SK-N-SH treated with all-trans-retinoic acid at 6 μM for 48 hours (cell line): ENCODE data around the gene RBMS3.

Source experiments
- ARNTL ChIP-seq: fragments of 450-650 bp; formaldehyde crosslinking; IDR thresholded peaks from 2 replicates; pipeline ENCODE4 v1.5.0; 2020; ENCODE audit warnings: low read depth, mild to moderate bottlenecking, moderate library complexity, borderline replicate concordance
- PATZ1 ChIP-seq: fragments of 250-450 bp; sonication (Bioruptor Pico); IDR thresholded peaks from 2 replicates; pipeline ENCODE4 v1.8.0; 2020; ENCODE audit warnings: mild to moderate bottlenecking, moderate library complexity, borderline replicate concordance
- PPARA ChIP-seq: fragments of 250-450 bp; sonication (Bioruptor Pico); IDR thresholded peaks from 2 replicates; pipeline ENCODE4 v1.5.0; 2020; ENCODE audit warnings: mild to moderate bottlenecking, borderline replicate concordance
- SNAI2 ChIP-seq: fragments of 250-450 bp; sonication (Bioruptor Pico); IDR thresholded peaks from 2 replicates; pipeline ENCODE4 v1.5.0; 2020; ENCODE audit warnings: mild to moderate bottlenecking, moderate library complexity

GRCh38 chr3:29297998-29298397, 17.1 kb downstream of the RBMS3 start:
- TF ChIP-seq SNAI2 (CRISPR knock-in tag) (no peak), PATZ1 (no peak), ARNTL (CRISPR knock-in tag) (no peak), PPARA (no peak)
